ENCODE measurements around the gene BAIAP2. TPM values are rescaled to one million over a fixed set of nuclear protein-coding genes. Genes with fewer than 3 reads are reported as not detected.

Gene BAIAP2
- total RNA-seq, 1 donor from 2014 or later = 37.6 TPM

DNA sequence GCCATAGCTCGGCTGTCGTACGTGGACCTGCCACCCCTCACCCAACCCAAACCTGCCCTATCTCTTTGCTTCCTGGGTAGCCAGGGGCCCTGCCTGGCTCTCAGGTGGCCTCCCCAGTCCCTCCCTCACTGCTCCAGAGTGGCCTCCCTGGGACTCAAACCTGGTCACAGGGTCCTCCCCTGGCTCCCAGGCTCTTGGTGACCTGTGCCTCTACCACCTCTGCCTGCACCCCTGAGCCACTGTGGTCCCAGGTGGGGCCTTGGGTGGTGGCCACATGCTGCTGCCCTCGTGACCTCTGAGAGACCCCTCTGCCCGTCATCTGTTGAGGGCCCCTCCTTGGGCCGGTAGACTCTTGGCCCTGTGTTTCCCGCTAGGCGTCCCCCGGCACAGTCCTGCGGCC lies 65.7 kb downstream of the BAIAP2 start:
- H3K4me1 Mint-ChIP-seq (ENCODE audit: low read depth) = peaks cover 3% of the 10 kb centered on the region
- peaks cover 2% of the 10 kb centered on the region for H3K36me3 Mint-ChIP-seq (ENCODE audit: insufficient read depth)
- no peak for TF ChIP-seq CTCF (IDR thresholded peaks at IDR 0.05; ENCODE audit: unreplicated experiment)
- DNase-seq (ENCODE audit: low spot score, unreplicated experiment) = no peak
- no peaks in the 10 kb centered on the region for H3K9me3 Mint-ChIP-seq (ENCODE audit: low read depth)
- H3K27ac Mint-ChIP-seq = no peak overlapping the region
- no peaks in the 10 kb centered on the region for H3K27me3 Mint-ChIP-seq
- H3K4me3 Mint-ChIP-seq (ENCODE audit: low read depth) = no peak overlapping the region

- no peaks in the 10 kb centered on the region for H3K9me3 Mint-ChIP-seq (ENCODE audit: low read depth)
- no peaks in the 10 kb centered on the region for H3K27me3 Mint-ChIP-seq
- H3K4me1 Mint-ChIP-seq (ENCODE audit: low read depth) = peaks cover 2% of the 10 kb centered on the region
- peak; percentile 100 for TF ChIP-seq CTCF (IDR thresholded peaks at IDR 0.05; ENCODE audit: unreplicated experiment)
- no peak overlapping the region for H3K4me3 Mint-ChIP-seq (ENCODE audit: low read depth)
- H3K27ac Mint-ChIP-seq = no peak overlapping the region
- peak; percentile 91 for DNase-seq (ENCODE audit: low spot score, unreplicated experiment)
- peaks cover 2% of the 10 kb centered on the region for H3K36me3 Mint-ChIP-seq (ENCODE audit: insufficient read depth)
Measured at GRCh38 chr17:81101614-81102306, 66.8 kb downstream of the BAIAP2 start.

DNA sequence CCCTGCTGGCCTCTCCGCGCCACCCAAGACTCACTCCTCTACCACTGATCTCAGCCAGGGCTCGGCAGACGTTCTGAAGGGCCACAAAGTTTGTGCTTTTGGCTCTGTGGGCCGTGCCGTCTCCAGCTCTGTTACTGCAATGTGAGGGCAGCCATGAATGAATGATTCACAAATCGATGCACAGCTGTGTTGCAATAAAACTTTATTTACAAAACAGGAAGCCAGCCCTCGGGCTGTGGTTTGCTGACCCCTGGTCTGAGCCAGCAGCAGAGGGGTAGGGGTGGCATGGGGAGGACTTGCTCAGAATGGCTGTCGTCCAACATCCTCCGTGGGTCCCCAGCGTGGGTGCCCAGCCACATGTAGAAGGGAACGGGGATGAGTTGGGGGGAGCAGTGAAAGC lies 67.4 kb downstream of the BAIAP2 start:
- Mint-ChIP-seq H3K4me1 (ENCODE audit: low read depth) (peaks cover 1% of the 10 kb centered on the region), H3K4me3 (ENCODE audit: low read depth) (no peak overlapping the region), H3K9me3 (ENCODE audit: low read depth) (no peaks in the 10 kb centered on the region), H3K27me3 (no peaks in the 10 kb centered on the region), H3K36me3 (ENCODE audit: insufficient read depth) (peaks cover 2% of the 10 kb centered on the region), H3K27ac (no peak overlapping the region)
- no peak for DNase-seq (ENCODE audit: low spot score, unreplicated experiment)
- TF ChIP-seq CTCF (IDR thresholded peaks at IDR 0.05; ENCODE audit: unreplicated experiment) = no peak

DNA sequence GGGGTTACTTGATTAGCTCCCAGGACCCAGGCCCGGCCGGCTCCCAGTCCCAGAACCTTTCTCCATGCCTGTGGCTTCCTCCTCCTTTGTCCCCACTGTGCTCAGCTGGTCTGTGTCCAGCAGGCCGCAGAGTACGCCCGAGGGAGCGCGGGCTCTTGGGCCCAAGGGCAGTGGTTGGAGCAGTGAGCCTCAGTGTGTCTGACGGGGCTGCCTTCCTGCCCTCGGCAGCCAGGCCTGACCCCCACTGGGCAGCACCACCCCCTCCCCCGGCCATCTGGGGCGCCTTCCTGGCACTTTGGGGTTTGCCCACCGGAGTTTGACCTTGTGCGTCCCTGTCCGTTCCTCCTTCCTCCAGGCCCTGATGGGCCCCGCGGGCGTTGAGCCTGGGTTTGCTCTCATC lies 67.9 kb downstream of the BAIAP2 start:
- TF ChIP-seq CTCF (IDR thresholded peaks at IDR 0.05; ENCODE audit: unreplicated experiment) = no peak
- peaks cover 2% of the 10 kb centered on the region for H3K36me3 Mint-ChIP-seq (ENCODE audit: insufficient read depth)
- DNase-seq (ENCODE audit: low spot score, unreplicated experiment) = no peak
- no peaks in the 10 kb centered on the region for H3K9me3 Mint-ChIP-seq (ENCODE audit: low read depth)
- no peaks in the 10 kb centered on the region for H3K4me1 Mint-ChIP-seq (ENCODE audit: low read depth)
- H3K4me3 Mint-ChIP-seq (ENCODE audit: low read depth) = no peak overlapping the region
- H3K27ac Mint-ChIP-seq = no peak overlapping the region
- no peaks in the 10 kb centered on the region for H3K27me3 Mint-ChIP-seq

DNA sequence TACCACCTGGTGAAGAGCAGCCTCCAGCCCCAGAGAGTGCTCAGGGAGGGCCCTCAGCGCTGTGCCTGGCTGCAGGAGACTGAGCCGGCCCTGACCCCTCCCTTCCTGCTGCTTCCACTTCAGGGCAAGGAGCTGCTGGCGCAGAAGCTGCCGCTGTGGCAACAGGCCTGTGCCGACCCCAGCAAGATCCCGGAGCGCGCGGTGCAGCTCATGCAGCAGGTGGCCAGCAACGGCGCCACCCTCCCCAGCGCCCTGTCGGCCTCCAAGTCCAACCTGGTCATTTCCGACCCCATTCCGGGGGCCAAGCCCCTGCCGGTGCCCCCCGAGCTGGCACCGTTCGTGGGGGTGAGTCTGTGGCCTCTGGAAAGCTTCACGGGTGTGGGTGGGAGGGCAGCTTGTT lies 68.4 kb downstream of the BAIAP2 start:
- no peak for DNase-seq (ENCODE audit: low spot score, unreplicated experiment)
- Mint-ChIP-seq H3K9me3 (ENCODE audit: low read depth) (no peaks in the 10 kb centered on the region), H3K4me3 (ENCODE audit: low read depth) (no peak overlapping the region), H3K27ac (no peak overlapping the region), H3K27me3 (no peaks in the 10 kb centered on the region), H3K4me1 (ENCODE audit: low read depth) (no peaks in the 10 kb centered on the region), H3K36me3 (ENCODE audit: insufficient read depth) (peaks cover 2% of the 10 kb centered on the region)
- TF ChIP-seq CTCF (IDR thresholded peaks at IDR 0.05; ENCODE audit: unreplicated experiment) = no peak

Measured in progenitor cell of endocrine pancreas (in vitro differentiated cells).